HCT116 (cell line): Measurements from ENCODE around the gene SEMA5A. TPM values are rescaled to one million over a fixed set of nuclear protein-coding genes. Genes with fewer than 3 reads are reported as not detected.

Source experiments
- ATAC-seq: fragments of 200-7000 bp; cut with Tn5 transposase; 2 replicates; pipeline ENCODE4 v1.9.1; 2020; ENCODE audit warnings: mild to moderate bottlenecking, moderate library complexity
- BruUV-seq: library from RNA; stranded (reverse); fragments of 400-500 nt; replicated peaks from 2 replicates; lab custom pipeline; 2021; lab: Mats Ljungman, UMichigan
- CTCF ChIA-PET: fragments of 300-600 bp; sonication (Branson Sonifier 250); formaldehyde crosslinking; loops from one replicate; lab custom pipeline; 2021; ENCODE audit warnings: antibody characterized with exemption; lab: Charles Lee
- POLR2A ChIA-PET: fragments of 300-600, 350-600 bp; sonication (Branson Sonifier 250); formaldehyde crosslinking; loops from one replicate; lab custom pipeline; 2021; ENCODE audit warnings: antibody characterized with exemption; lab: Charles Lee
- RAD21 ChIA-PET, 2 experiments: fragments of 300-600 bp; sonication (Branson Sonifier 250); formaldehyde crosslinking; loops; one replicate each; lab custom pipeline; 2023; ENCODE audit warnings: low total read pairs in 2 of 2; ENCODE audit not compliant: uncharacterized antibody in 2 of 2, unreplicated experiment in 2 of 2, low non-redundant PET in 1 of 2; lab: Charles Lee
- DNase-seq: peaks from one replicate; pipeline ENCODE4 v3.0.0-alpha.2; 2010; ENCODE audit warnings: low read depth, low spot score
- H2AFZ ChIP-seq: fragments of 200-600 bp; shearing (Covaris generic), sonication (generic); 2 replicates; pipeline ENCODE4 v1.6.1; 2017; ENCODE audit warnings: low read depth, mixed run types, mixed read lengths, antibody characterized with exemption, low read length; ENCODE audit not compliant: poor library complexity, severe bottlenecking
- H3K27ac ChIP-seq: 2 replicates; pipeline ENCODE4 v1.5.1; 2012; ENCODE audit warnings: low read depth, low read length
- H3K27me3 ChIP-seq: fragments of 200-600 bp; sonication (generic); 2 replicates; pipeline ENCODE4 v1.6.1; 2016; ENCODE audit warnings: mixed run types, low read length, mixed read lengths; ENCODE audit not compliant: insufficient read depth
- H3K36me3 ChIP-seq, 2 experiments: fragments of 200-500 bp in 1 of 2; fragments of 200-600 bp in 1 of 2; sonication (Bioruptor generic) in 1 of 2; sonication (generic) in 1 of 2; 2 replicates each; pipeline versions ENCODE4 v1.5.1 to v1.6.1; 2014 to 2016; ENCODE audit warnings: low read length in 2 of 2, inconsistent platforms in 1 of 2, mixed read lengths in 1 of 2, mixed run types in 1 of 2; ENCODE audit not compliant: insufficient read depth in 2 of 2, control insufficient read depth in 1 of 2
- H3K4me1 ChIP-seq, 2 experiments: fragments of 200-600 bp in 1 of 2; sonication (generic) in 1 of 2; 2 replicates each; pipeline versions ENCODE4 v1.5.1 to v1.6.1; 2012 to 2017; ENCODE audit warnings: low read length in 2 of 2, inconsistent platforms in 1 of 2, mild to moderate bottlenecking in 1 of 2, mixed read lengths in 1 of 2, mixed run types in 1 of 2, moderate library complexity in 1 of 2; ENCODE audit not compliant: insufficient read depth in 2 of 2, control insufficient read depth in 1 of 2
- H3K4me2 ChIP-seq: fragments of 200-600 bp; sonication (generic); 2 replicates; pipeline ENCODE4 v1.6.1; 2017; ENCODE audit warnings: mixed run types, low read length, mixed read lengths
- H3K4me3 ChIP-seq, 2 experiments: fragments of 200-600 bp in 1 of 2; sonication (generic) in 1 of 2; replicated peaks in 1 of 2; 2 replicates each; pipeline ENCODE4 v1.5.1; 2011 to 2016; ENCODE audit warnings: low read length in 2 of 2, control low read depth in 1 of 2, low read depth in 1 of 2, mild to moderate bottlenecking in 1 of 2, mixed read lengths in 1 of 2, mixed run types in 1 of 2
- H3K79me2 ChIP-seq: fragments of 200-600 bp; sonication (generic); 2 replicates; pipeline ENCODE4 v1.6.1; 2017; ENCODE audit warnings: mild to moderate bottlenecking, mixed run types, low read length, moderate library complexity, mixed read lengths; ENCODE audit not compliant: insufficient read depth
- H3K9ac ChIP-seq: fragments of 200-600 bp; sonication (generic); 2 replicates; pipeline ENCODE4 v1.6.1; 2016; ENCODE audit warnings: low read length, mixed read lengths
- H3K9me2 ChIP-seq: fragments of 200-600 bp; sonication (generic), shearing (Covaris generic); 2 replicates; pipeline ENCODE4 v1.6.1; 2017; ENCODE audit warnings: mixed run types, mild to moderate bottlenecking, moderate library complexity; ENCODE audit not compliant: insufficient read depth
- H3K9me3 ChIP-seq, 2 experiments: fragments of 200-500 bp in 1 of 2; fragments of 200-600 bp in 1 of 2; sonication (Bioruptor generic) in 1 of 2; sonication (generic) in 1 of 2; 2 replicates each; pipeline ENCODE4 v1.6.1; 2014 to 2017; ENCODE audit warnings: low read length in 2 of 2, mixed read lengths in 2 of 2, inconsistent platforms in 1 of 2, low read depth in 1 of 2, mild to moderate bottlenecking in 1 of 2, mixed run types in 1 of 2, moderate library complexity in 1 of 2; ENCODE audit not compliant: control insufficient read depth in 1 of 2, insufficient read depth in 1 of 2
- H4K20me1 ChIP-seq: fragments of 200-600 bp; sonication (generic), shearing (Covaris generic); 2 replicates; pipeline ENCODE4 v1.6.1; 2017; ENCODE audit warnings: mixed run types, mild to moderate bottlenecking, moderate library complexity; ENCODE audit not compliant: insufficient read depth
- EGR1 ChIP-seq: IDR thresholded peaks from 2 replicates; pipeline ENCODE4 v1.6.1; 2012; ENCODE audit warnings: low read depth
- POLR2AphosphoS5 ChIP-seq: IDR thresholded peaks from 2 replicates; pipeline ENCODE4 v1.6.1; 2011; ENCODE audit warnings: mild to moderate bottlenecking, low read depth, low read length, moderate library complexity
- ZBTB33 ChIP-seq: IDR thresholded peaks from 2 replicates; pipeline ENCODE4 v1.6.1; 2011; ENCODE audit warnings: mild to moderate bottlenecking, low read length, moderate library complexity; ENCODE audit not compliant: insufficient replicate concordance; ENCODE audit errors: extremely low read depth
- ZFX ChIP-seq: fragments of 450-650 bp; IDR thresholded peaks from 2 replicates; pipeline ENCODE4 v1.6.1; 2017
- intact Hi-C: fragments of 100-400 bp; cut with micrococcal nuclease; formaldehyde crosslinking; loops from 2 replicates; pipeline ENCODE4 v1.10.0; 2022
- total RNA-seq: library from RNA; stranded (reverse); gene quantifications from one replicate; pipeline ENCODE4 v1.2.1, GENCODE V29; 2021; ENCODE audit not compliant: unreplicated experiment
- TF ChIP-seq, protein P1 (sequence below): IDR thresholded peaks from 2 replicates; pipeline ENCODE4 v1.6.1; 2012
- TF ChIP-seq, protein P2 (sequence below), 3 experiments: fragments of 200-600 bp in 1 of 3; sonication (generic) in 1 of 3; IDR thresholded peaks in 2 of 3; conservative IDR thresholded peaks in 1 of 3; 2 replicates each; pipeline ENCODE4 v1.5.1; 2012 to 2017; ENCODE audit warnings: low read depth in 2 of 3, low read length in 2 of 3, antibody characterized with exemption in 1 of 3, borderline replicate concordance in 1 of 3, control low read depth in 1 of 3, mild to moderate bottlenecking in 1 of 3, mixed read lengths in 1 of 3, mixed run types in 1 of 3, moderate library complexity in 1 of 3; ENCODE audit not compliant: insufficient read depth in 1 of 3

SEMA5A gene
- total RNA-seq, 1 experiment from 2014 or later, result 0.02 TPM

DNA sequence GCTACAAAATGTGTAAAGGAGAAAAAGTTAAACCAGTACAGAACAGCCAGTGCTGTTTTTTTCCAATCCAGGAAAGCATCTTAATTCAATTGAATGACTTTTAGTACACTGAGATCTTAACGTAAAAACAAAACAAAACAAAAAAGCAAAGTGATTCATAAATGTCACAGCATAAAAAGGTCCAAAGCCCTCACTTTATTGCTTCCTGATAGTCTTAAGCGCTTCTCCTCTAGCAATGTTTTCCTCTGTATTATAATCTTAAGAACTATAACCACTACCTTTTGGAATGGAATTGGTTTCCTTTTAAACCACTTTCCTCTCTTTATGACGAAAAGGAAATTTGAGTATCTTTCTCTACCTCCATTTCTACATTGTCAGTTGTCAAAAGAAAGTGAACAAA, 91.4 kb downstream of the SEMA5A start:
- no peaks in the 10 kb centered on the region for H3K9me2 ChIP-seq
- H3K27me3 ChIP-seq, result no peaks in the 10 kb centered on the region
- H3K27ac ChIP-seq, result no peak overlapping the region
- ATAC-seq, result no peak
- H2AFZ ChIP-seq, result no peak overlapping the region
- no peaks in the 10 kb centered on the region for H3K4me1 ChIP-seq
- ChIA-PET RAD21 (no interaction called here), POLR2A (no interaction called here), CTCF (no interaction called here)
- no TSS peak for BruUV-seq
- H3K4me3 ChIP-seq, result no peak overlapping the region
- no peak overlapping the region for H3K4me2 ChIP-seq
- DNase-seq, result no peak
- peaks cover 15 to 26% of the 10 kb centered on the region in 2 experiments; a peak in 2 of 4 replicates for H3K9me3 ChIP-seq
- H3K79me2 ChIP-seq, result no peaks in the 10 kb centered on the region
- H3K9ac ChIP-seq, result no peak overlapping the region
- TF ChIP-seq ZBTB33, result no peak
- no peak for TF ChIP-seq EGR1
- TF ChIP-seq ZFX, result no peak
- TF ChIP-seq, protein P1, sequence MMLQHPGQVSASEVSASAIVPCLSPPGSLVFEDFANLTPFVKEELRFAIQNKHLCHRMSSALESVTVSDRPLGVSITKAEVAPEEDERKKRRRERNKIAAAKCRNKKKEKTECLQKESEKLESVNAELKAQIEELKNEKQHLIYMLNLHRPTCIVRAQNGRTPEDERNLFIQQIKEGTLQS, result no peak
- no peak for TF ChIP-seq POLR2AphosphoS5
- TF ChIP-seq, protein P2, sequence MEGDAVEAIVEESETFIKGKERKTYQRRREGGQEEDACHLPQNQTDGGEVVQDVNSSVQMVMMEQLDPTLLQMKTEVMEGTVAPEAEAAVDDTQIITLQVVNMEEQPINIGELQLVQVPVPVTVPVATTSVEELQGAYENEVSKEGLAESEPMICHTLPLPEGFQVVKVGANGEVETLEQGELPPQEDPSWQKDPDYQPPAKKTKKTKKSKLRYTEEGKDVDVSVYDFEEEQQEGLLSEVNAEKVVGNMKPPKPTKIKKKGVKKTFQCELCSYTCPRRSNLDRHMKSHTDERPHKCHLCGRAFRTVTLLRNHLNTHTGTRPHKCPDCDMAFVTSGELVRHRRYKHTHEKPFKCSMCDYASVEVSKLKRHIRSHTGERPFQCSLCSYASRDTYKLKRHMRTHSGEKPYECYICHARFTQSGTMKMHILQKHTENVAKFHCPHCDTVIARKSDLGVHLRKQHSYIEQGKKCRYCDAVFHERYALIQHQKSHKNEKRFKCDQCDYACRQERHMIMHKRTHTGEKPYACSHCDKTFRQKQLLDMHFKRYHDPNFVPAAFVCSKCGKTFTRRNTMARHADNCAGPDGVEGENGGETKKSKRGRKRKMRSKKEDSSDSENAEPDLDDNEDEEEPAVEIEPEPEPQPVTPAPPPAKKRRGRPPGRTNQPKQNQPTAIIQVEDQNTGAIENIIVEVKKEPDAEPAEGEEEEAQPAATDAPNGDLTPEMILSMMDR (IDR thresholded peaks at IDR 0.05 in 2 of 3, conservative IDR thresholded peaks at IDR 0.05 in 1 of 3; ENCODE audit: borderline replicate concordance in 1 of 3, insufficient read depth in 1 of 3, low read depth in 2 of 3, low read length in 2 of 3), result no peak
- H3K36me3 ChIP-seq, result no peaks in the 10 kb centered on the region
- intact Hi-C loops, result no loop called here
- no peaks in the 10 kb centered on the region for H4K20me1 ChIP-seq
